Dedifferentiated amniotic fluid mesenchymal stem cell (primary cell): ENCODE data around the gene UGT1A6.
"Not testable (repeated sequence)": the region's sequence is repeated elsewhere in the genome, so short reads cannot be mapped to it uniquely, and the experiment has no call there.

Source experiments
- DNase-seq: peaks from one replicate; pipeline ENCODE4 v3.0.0-alpha.2; 2016; ENCODE audit errors: extremely low spot score

UGT1A6 gene

DNA sequence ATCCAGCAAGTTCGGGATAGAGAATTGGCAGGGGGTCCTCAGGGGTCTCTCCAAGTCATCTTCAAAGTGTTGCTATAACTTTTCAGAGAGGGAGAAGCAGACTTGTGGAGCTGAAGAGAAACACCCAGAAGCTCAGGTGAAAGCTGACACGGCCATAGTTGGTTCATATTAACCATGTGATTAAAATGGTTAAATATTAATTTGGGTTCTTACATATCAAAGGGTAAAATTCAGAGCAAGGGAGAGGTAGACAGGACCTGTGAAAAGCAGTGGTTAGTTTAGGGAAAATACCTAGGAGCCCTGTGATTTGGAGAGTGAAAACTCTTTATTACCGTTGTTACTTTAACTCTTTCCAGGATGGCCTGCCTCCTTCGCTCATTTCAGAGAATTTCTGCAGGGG, at the start of gene UGT1A6:
Gene UGT1A6 (plus strand): TSS at position 243 of the 400 bp plus-strand sequence. CDS start 115 bp downstream, at position 358.
- DNase-seq = no peak

GRCh38 chr2:233643128-233643527, 49.6 kb upstream of the UGT1A6 start:
- DNase-seq = no peak

DNA sequence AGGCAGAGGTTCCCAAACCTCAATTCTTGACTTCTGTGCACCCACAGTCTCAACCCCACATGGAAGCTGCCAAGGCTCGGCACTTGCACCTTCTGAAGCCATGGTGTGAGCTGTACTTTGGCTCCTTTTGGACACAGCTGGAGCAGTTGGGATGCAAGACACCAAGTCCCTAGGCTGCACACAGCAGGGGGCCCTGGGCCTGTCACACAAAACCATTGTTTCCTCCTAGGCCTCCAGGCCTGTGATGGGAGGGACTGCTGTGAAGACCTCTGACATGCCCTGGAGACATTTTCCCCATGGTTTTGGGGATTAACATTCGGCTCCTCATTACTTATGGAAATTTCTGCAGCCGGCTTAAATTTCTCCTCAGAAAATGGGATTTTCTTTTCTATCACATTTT, 46.7 kb upstream of the UGT1A6 start:
- not testable (repeated sequence) for DNase-seq

DNA sequence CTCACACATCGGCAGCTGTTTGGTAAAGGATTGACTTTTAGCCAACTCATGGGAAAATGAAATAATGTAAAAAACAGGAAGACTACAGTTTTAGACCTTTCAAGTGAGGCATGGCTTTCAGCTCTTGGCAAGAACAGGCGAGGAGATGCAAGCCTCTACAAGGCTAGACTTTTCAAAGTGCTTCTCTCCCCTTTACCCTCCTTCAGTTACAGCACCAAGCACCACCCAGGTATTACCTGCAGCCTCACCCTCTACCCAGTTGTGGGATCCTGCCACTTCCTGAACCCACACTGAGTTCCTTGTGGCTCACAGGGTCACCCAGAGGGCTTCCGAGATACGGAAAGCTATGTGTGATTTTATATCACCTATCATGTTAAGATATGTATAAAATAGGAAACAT, 41.7 kb upstream of the UGT1A6 start:
- no peak for DNase-seq

GRCh38 chr2:233651430-233651829, 41.3 kb upstream of the UGT1A6 start:
- no peak for DNase-seq

DNA sequence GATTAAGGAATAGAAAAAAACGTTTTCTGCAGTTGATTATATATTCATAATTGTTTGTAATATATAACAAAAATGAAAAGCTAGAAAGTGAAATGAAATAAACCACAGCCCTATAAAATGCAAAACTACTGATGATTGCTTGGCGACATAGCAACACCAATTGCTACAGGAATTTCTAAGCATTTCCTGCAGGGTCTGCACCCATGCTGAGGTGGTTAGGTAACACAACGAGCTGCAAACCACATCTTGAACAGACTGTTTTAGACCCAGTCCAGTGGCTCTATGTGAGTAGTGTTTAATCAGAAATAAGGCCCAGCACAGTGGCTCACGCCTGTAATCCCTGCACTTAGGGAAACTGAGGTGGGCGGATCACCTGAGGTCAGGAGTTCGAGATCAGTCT, 38.2 kb upstream of the UGT1A6 start:
- no peak for DNase-seq

DNA sequence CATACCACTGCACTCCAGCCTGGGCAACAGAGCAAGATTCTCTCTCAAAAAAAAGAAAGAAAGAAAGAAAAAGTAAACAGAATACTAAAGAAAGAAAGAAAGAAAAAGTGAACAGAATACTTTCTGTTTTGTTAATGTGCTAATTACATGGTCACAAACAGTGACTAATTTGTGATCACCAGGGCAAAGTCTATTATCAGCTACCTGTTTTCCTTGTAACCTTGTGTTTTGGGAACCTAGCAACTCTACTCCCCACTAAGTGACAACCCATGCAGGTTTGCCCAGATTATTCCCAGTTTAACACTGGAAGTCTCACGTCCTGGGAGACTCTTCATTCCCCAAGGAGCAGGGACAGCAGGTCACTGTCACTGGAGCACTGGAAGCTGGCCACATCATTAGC, 37.6 kb upstream of the UGT1A6 start:
- DNase-seq = no peak

- not testable (repeated sequence) for DNase-seq
Measured at GRCh38 chr2:233655943-233656342, 36.7 kb upstream of the UGT1A6 start.

GRCh38 chr2:233656443-233656842, 36.2 kb upstream of the UGT1A6 start:
- no peak for DNase-seq

DNA sequence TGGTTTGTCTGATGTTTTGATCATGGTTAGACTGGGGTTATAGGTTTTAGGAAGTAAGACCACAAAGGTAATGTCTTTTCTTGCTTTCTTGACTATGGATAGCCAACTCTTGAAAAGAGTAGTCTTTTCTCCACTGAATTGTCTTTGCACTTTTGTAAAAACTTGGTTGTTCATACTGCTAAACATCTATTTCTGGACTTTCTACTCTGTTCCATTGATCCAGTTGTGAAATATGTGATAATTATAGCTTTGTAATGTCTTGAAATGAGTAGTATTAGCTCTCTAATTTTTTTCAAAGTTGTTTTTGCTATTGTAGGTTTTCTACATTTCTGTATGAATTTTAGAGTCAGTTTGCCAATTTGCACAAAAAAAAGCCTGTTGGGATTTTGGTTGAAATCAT, 34.1 kb upstream of the UGT1A6 start:
- no peak for DNase-seq

GRCh38 chr2:233663911-233664310, 28.8 kb upstream of the UGT1A6 start:
- DNase-seq = no peak

GRCh38 chr2:233668605-233669260, 24.0 kb upstream of the UGT1A6 start:
- DNase-seq = no peak

GRCh38 chr2:233671290-233672161, 21.2 kb upstream of the UGT1A6 start, which contains the start of gene UGT1A9:
TSS of gene UGT1A9 (plus strand) at chr2:233671898. CDS start at chr2:233671935, 37 bp downstream.
- no peak for DNase-seq

DNA sequence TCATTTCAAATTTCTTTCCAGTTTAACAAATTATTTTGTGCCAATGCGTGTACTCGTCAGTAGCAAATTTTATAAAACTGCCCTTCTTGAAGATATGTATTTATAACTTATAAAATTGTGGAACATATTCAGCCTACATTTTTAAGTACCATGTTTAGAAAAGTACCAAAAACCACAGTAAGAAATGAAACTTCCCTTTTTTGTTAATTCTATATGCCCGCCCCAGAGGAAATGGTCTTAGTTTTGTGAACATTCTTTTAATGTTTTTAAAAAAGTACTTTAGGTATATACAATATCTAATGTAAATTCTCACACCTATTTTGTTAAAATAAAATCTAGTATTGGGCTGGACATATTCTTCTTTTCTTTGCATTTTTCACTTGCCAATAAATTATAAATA, 19.8 kb upstream of the UGT1A6 start:
- no peak for DNase-seq

DNA sequence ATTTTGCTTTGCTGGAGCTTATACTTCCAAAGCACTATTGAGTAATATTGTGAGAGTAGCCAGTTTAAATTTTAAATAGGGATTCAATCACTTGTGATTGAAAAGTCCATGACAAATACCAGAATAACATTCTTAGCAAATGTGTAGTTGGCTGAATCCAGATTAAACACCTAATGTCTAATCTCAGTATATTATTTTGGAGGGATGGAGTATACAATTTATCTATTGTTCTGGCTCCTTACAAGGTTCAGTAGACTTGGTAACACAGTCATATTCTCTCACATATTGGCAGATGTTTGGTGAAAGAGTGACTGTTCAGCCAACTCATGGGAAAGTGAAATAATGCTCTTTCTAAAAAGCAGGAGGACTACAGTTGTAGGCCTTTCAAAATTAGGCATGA, 18.8 kb upstream of the UGT1A6 start:
- no peak for DNase-seq

DNA sequence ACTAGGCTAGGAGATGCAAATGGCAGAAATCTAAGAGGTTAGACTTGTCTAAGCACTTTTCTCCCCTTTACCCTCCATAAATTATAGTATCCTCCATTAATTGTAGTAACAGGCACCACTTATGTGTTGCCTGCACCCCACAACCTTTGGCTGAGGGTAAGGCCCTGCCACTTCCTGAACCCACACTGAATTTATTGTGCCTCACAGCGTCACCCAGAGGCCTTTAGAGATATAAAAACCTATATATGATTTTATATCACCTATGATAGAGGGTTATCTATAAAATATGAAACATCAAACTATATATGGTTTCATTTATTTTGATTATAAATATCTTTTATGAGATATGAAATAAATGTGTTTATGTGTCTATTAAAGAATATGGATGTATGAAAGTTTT, 18.4 kb upstream of the UGT1A6 start:
- DNase-seq = no peak

GRCh38 chr2:233674995-233675394, 17.7 kb upstream of the UGT1A6 start:
- DNase-seq = no peak

DNA sequence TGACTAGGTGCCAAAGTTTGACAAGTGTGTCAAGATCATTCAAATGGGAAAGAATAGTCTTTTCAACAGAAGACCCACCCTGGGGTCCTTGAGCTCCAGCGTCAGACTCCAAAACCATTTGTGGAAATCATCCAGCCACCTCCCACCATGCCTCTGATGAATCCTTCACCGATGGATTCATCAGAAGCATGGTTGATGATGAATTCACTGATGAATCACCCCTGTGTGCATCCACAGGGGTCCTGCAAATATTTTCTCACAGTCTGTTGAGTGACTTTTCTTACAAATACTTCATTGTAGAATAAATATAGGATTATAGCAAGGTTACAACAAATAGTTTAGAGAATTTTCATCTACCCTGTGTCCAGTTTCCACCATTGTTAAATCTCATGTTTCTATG, 16.6 kb upstream of the UGT1A6 start:
- DNase-seq = no peak

- no peak for DNase-seq
Measured at GRCh38 chr2:233679196-233679595, 13.5 kb upstream of the UGT1A6 start.

- DNase-seq = no peak
Measured at GRCh38 chr2:233680361-233681045, 12.2 kb upstream of the UGT1A6 start.

DNA sequence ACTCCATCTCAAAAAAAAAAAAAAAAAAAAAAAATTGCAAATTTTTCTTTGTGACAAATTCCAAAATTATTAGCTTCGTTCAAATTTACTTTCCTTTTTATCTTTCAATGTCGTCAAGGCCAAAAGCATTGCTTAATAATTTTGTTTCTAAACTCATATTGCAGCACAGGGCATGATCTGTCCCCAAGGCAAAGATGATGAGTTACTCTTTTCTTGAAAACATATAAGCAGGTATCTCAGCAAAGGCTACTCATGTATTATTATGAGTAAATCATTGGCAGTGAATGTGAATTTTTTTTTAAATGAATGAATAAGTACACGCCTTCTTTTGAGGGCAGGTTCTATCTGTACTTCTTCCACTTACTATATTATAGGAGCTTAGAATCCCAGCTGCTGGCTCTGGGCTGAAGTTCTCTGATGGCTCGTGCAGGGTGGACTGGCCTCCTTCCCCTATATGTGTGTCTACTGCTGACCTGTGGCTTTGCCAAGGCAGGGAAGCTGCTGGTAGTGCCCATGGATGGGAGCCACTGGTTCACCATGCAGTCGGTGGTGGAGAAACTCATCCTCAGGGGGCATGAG, 11.1 kb upstream of the UGT1A6 start, which contains the start of gene UGT1A7:
Gene UGT1A7 (plus strand): TSS at position 381 of the 579 bp plus-strand sequence. CDS start 37 bp downstream, at position 418.
- no peak for DNase-seq

DNA sequence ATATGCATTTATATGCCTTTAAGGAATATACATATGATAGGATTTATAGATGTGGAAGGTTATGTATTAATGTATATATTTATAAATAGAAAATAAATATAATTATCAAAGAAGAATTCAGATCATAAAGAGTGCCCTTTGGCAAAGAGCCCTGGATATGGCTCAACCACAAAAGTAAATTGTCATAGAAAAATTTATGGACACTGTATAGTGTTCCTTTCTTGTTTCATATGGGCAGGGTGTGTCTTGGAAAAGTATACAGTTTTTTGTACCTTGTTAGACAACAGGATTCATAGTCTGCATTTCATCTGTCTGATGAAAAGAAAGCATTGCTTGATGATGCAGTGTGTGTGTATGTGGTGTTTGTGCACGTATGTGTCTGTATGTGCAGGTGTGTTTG, 8.1 kb upstream of the UGT1A6 start:
- no peak for DNase-seq
